NOMO-1 (cell line): ENCODE measurements around the gene TTC21A.
"Not testable (repeated sequence)": the region's sequence is repeated elsewhere in the genome, so short reads cannot be mapped to it uniquely, and the experiment has no call there.

Experiments
- DNase-seq, 2 experiments: peaks; one replicate each; lab custom pipeline; 2025; ENCODE audit not compliant: unreplicated experiment in 2 of 2; lab: John Stamatoyannopoulos, UW

TTC21A gene, protein sequence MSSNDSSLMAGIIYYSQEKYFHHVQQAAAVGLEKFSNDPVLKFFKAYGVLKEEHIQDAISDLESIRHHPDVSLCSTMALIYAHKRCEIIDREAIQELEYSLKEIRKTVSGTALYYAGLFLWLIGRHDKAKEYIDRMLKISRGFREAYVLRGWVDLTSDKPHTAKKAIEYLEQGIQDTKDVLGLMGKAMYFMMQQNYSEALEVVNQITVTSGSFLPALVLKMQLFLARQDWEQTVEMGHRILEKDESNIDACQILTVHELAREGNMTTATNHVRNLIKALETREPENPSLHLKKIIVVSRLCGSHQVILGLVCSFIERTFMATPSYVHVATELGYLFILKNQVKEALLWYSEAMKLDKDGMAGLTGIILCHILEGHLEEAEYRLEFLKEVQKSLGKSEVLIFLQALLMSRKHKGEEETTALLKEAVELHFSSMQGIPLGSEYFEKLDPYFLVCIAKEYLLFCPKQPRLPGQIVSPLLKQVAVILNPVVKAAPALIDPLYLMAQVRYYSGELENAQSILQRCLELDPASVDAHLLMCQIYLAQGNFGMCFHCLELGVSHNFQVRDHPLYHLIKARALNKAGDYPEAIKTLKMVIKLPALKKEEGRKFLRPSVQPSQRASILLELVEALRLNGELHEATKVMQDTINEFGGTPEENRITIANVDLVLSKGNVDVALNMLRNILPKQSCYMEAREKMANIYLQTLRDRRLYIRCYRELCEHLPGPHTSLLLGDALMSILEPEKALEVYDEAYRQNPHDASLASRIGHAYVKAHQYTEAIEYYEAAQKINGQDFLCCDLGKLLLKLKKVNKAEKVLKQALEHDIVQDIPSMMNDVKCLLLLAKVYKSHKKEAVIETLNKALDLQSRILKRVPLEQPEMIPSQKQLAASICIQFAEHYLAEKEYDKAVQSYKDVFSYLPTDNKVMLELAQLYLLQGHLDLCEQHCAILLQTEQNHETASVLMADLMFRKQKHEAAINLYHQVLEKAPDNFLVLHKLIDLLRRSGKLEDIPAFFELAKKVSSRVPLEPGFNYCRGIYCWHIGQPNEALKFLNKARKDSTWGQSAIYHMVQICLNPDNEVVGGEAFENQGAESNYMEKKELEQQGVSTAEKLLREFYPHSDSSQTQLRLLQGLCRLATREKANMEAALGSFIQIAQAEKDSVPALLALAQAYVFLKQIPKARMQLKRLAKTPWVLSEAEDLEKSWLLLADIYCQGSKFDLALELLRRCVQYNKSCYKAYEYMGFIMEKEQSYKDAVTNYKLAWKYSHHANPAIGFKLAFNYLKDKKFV (N-terminal part only)

DNA sequence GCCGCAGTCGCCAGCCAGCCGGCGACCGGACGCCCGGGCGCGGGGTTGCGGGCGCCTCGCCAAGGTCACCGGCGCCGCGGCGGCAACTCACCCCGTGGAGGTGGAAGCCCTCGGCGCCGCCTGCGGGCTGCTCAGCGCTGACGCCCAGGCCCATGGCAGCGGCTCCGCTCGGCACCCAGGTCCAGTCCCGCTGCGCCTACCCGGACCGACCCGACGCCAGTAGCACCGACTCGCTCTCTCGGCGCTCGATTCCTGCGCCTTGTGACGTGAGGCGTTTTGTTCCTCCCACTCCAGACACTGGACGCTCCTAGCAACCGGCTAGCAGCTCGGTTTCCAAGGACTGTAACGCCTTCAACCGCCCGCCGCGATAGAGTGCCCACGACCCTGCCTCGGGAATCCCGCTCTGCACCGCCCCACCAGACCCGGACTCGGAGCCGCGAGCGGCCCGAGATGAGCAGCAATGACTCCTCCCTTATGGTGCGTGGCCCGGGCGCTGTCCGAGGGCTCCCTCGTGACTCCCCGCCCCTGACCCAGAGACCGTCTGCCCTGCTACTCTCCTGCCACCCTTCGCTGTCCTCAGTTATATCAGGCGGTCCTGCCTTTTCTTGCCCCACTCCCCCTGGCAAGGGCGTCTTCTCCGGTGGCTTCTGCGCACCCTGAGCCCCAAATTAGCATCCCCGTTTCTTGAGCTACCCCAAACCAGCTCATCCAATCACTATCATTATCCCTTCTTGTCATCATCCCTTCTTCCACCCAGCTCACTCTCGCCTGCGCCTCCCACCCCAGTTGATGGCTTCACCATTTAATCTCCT, at the start of gene TTC21A, which contains the start of gene GORASP1:
TSS of gene TTC21A (plus strand) at position 293 of the 812 bp plus-strand sequence. CDS start at position 451, 158 bp downstream.
TSS of gene GORASP1 (minus strand) at position 240 of the 812 bp plus-strand sequence. CDS start at position 154, 86 bp downstream.
- DNase-seq = peak; percentile 63 to 75

DNA sequence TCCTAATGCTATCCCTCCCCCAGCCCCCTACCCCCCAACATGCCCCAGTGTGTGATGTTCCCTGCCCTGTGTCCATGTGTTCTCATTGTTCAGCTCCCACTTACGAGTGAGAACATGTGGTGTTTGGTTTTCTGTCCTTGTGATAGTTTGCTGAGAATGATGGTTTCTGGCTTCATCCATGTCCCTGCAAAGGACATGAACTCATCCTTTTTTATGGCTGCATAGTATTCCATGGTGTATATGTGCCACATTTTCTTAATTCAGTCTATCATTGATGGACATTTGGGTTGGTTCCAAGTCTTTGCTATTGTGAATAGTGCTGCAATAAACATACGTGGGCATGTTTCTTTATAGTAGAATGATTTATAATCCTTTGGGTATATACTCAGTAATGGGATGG, 46.3 kb upstream of the TTC21A start:
- DNase-seq = not testable (repeated sequence)

DNA sequence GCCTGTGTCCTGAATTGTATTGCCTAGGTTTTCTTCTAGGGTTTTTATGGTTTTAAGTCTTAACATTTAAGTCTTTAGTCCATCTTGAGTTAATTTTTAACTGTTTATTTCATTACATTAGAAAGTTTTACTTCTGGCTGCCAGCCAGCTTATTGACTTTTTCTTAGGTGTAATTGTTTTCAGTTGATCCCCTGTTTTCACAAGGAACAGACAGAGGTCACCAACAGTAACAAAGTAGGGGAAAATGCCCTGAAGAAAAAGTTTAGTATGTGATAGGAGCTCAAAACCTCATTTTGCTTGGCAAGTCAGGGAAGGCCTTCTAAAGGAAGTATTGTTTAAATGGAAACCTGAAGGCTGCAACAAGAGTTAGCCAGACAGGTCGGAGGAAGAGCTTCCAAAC, 45.3 kb upstream of the TTC21A start:
- no peak for DNase-seq

DNA sequence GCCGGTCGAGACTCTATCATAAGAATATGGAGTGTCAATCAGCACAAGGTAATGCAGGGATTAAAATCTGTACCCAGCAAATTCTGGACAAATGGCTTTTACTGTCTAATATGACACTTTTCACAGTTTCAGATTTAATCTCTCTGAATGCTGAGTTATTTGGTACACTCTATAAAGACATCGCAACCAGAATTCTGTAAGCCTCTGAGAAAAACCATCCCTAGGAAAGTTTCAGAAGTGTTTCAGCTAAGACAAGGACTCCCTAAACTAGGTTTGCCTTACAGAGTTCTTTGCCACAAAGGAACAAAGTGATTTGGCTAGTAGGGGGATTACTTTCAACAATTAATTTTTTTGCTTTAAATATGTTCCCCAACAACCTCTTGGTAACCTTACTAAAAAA, 44.3 kb upstream of the TTC21A start:
- DNase-seq = no peak

DNA sequence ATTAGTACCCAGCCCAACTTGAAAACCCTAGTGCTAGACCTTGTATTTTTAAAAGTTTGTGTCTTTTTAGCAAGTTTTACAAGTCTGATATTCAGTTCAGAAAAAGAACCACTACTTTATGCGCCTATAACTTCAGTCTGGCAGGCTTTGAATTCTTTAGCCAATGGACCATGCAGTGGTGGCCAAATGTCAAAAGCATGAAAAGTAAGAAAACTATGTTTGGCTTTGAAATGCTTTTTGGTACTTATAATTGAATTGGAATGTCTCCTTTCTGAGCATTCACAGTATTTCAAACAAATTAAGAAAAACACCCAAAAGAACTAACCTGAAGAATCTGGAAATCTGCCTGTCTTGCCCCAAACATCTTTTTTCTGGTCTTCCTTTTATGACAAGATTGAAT, 42.8 kb upstream of the TTC21A start:
- DNase-seq = no peak

DNA sequence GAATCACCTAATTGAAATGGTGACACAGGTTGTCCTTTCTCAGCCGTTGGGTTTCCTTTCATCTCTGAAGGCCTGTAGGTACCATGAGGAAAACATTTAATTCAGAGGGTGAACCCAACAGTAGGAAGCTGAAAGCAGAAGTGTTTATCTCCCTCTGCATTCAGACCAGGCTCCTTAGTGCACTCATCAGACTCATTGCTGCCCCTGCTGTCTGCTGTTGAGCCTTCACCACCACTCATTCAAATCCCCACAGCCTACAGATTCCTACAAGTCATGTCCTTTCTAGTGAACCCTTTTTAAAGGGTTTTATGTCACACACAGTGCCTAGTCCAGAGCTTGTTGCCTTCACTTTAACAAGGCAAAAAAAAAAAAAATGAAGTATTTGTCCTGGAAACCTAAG, 42.3 kb upstream of the TTC21A start:
- peak; percentile 5 to 68 for DNase-seq

DNA sequence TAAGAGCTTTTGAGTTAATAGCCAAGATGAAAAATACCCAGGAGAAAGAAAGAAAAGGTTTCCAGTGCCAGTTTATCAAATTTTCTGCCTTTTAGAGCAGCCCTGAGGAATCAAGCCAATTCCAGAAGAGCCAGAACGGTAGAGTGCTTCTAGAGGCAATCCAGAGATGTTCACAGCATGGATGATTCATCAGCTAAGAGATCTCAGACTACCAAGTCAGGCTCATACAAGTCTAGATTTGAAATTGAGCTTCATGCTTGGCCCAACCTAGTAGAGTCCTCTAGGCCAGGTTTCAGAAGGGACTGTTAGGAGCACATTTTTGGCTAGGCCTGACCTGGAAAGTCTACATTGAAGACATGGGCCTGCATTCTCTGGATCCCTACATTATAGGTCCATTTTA, 40.2 kb upstream of the TTC21A start:
- no peak for DNase-seq

DNA sequence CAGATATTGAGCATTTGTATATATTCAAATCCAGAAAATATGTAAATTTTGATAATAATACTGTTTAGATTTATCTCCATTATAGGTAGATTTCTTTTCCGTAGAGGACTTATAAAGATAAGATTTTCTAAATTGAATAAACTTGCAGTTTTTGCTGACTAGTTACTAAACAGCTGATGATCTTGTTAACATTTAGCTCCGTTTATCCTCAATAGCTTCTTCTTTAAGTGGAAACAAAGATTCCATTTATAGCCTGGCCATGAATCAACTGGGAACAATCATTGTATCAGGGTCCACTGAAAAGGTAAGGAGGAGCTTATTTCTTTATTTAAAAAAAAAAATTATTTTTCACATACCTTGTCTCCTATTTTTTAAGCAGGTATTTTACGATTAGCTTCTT, 38.9 kb upstream of the TTC21A start:
- no peak for DNase-seq

DNA sequence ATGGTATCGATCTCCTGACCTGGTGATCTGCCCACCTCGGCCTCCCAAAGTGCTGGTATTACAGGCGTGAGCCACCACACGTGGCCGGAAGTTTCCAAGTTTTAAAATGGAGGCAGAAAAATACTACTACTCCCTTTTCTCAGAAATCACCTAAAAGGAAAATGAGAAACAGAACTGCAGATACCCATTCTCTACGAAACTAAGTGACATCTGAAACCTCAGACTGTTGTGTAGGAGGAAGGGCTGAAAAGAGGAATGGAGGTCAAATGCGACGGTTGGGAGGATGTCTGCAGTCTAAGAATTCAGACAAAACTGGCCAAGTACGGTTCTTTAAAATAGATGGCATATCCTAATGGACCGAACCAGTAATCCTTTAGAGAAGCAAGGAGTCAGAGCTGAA, 31.6 kb upstream of the TTC21A start:
- DNase-seq = no peak

DNA sequence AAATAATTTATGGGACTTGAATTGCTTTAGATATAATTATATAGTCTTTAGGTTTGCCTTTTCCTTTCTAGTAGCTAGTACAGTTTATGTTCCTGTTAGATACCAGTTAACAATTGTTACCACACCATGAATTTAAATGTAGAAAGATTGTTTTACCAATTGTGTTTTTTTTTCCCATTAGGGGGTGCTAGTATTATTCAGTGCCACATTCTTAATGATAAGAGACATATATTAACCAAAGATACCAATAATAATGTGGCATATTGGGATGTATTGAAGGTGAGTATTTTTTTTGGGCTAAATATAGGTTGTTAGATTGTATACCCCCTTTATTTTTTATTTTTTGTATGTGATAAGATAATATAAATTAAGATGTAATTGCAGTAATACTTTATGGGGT, 27.9 kb upstream of the TTC21A start:
- DNase-seq = no peak

DNA sequence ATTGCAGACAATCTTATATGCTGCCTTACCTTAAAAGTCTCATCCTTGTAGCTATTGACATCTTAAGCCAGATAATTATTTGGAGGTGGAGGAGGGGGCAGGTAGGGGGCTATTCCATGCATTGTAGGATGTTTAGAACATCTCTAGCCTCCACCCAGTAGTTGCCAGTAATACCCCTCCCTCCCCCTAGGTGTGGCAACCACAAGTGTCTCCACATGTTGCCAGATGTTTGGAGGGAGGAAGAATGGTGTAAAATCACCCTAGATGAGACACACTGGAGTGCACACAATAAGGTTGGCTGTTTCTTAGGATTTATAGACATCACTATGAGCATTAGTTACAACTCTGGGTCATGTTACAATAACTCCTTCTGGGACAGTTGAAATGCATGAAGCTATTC, 27.5 kb upstream of the TTC21A start:
- DNase-seq = no peak

DNA sequence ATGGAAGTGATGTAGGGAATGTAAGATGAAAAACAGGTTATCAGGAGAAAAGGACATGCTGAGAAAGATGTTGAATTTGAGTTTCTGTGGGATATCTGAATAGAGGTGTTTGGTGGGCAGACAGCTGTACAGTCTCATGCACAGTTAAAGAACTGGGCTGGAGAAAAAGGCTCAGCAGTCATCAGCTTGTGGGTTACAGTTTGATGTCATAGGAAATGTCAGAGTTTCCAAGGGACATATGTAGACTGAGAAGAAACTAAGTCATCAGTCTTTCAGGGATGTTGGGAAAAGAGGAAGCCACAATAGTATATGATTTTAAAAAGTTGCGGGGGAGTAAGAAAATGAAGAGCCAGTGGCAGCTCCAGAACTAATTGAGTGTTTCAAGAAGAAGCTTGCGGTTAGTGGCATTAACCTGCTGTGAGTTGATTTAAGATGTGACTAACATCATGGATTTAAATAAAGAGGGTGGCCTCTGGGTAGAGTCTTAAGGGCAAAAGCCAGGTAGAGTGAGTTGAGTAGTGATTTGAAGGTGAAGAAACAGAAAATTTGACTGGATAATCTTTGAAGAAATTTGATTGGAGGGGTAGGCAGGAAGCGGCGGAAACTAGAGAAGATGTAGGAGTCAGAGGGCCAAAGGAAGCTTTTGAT, 24.7 kb upstream of the TTC21A start:
- DNase-seq = no peak

DNA sequence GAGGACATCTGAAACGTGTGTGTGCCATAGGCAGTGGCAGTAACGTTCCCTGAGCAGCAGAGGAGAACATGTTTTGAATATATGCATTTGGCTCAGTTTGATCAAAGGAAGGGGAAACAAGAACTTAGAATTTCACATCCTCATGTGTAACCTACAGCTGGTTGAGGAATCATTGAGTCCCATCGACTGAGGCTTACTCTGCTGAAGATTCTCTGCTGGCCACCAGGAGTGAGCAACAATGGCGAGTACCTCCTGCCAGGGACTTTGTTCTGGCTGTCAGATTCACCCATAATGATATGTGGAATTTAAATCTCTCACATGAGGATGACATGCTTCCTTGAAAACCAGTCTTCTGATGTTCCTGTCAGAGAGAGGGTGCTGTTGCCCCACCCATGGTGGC, 21.3 kb upstream of the TTC21A start:
- DNase-seq = no peak

DNA sequence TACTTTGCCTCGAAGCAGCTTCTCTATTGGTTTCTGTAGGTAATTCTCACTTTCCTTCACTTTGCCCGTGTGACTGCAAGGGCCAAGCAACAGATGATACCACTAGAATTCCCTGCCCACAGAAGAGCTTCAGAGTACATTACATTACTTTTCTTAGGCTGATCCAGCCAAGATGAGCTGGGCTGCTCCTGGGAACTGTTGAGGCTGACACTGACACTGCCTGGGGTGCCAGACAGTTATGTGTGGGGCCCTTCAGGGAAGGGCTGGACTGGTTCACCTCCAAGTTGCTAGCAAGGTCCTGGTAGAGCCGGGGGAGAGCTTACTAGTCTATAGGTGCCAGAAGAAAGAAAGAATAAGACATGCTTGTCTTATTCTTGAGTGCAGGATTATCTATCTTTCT, 19.0 kb upstream of the TTC21A start:
- DNase-seq = no peak

DNA sequence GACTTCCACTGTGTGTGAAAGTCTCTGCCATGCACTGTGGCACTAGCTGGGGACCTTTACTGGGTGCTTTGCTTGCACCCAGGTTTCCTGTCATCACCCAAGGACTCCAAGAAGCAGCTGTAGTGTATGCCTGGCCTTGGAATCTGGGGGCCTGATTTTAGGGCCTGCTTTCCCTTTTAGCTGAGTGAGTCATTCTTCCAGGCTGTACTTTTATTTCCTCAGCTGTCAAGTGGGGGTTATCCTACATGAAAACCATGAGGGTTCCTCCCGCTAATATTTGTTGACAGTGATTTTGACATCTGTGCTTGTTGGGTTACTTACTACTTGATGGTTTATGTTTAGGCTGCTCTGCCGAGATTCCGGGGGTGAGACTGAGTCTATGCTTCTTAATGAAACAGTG, 18.6 kb upstream of the TTC21A start:
- no peak for DNase-seq

DNA sequence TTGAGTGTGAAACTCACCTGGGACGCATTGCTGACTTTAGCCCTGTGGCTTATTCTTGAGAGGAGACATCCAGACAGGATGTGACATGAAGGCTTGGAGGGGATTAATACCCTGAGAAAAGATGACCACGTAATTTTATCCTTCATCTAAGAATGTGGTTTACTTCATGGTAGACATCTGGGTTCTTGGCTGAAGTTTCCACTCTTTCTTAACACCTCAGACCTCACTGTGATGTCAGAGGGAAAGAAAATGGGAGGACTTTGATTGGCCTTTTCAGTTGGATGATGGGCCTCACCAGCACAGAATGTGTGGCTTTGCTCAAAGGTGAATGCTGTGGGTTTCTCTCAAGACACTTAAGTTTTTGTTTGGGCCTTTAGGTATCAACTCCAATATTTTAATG, 16.6 kb upstream of the TTC21A start:
- no peak for DNase-seq

DNA sequence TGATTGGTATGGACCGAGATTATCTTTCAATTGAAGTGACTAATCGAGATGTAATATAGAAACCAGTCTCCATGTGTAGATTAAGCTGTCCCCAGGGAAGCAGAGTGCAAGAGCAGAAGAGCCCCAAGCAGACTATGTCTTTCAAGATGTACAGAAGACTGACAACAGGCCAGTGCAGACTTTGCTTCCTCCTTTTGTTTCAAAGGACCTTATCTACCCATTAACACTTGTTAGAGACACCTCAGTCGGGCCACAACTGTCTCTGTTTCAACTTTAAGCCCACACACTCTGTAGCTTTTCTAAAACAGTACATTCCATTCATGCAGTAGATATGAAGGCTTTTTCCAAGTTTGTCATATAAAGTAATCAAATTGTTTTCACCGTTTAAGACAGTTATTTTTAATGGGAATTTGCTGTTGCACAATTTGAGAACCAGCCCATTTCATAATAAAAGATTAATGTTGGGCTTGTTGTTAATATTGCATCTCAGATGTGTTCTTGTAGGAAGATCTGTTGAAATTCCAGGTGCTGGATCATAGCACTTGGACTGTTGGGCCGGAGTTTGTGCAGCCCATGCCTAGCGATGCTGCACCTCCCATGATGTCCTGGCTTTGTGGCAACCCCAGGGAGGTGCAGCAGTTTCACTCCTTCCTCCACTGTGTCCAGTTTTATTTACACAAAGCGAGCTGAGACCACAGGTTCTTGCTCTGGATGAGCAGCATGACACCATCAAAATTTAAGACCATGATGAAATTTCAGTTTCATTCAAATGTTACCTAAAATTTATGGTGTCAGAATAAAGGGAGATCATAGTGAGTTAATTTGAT, 12.4 kb upstream of the TTC21A start:
- no peak for DNase-seq

DNA sequence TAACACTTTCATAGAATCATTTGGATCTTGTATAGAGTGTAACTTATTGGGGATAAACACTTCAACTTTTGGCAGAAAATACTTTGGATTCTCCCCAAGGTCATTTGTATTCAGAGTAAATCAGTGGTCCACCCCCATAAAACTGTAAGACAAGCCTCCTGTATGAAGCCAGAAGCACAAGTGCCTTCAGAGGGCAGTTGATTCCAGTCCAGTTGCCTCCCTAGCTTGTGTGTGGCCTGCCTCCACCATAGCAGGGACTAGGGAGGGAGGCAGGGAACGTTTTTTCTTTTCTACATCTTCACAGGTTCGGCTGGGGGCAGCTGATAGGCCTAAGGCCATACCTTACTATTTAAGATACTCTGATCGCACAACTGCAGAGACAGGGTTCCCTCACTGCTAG, 11.7 kb upstream of the TTC21A start:
- no peak for DNase-seq

DNA sequence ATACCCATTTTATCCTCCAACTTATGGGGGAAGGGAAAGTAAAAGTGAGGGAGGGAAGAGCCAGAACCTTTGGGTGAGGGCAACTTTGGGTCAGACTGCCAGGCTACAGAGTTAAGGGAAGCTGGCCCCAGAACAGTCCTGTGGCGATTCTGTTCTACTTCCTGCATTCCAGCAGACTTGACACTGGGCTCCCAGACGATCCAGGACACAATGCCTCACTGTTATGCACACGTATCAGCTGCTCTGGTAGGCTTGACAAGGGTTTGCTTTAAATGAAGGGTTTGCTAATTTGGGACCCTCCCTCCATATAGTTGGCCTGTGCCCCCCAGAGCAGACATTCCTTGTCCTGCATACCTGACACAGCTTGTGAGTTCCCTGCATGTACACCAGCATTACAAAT, 10.7 kb upstream of the TTC21A start:
- no peak for DNase-seq
